Glomerular endothelial cell (primary cell): Measurements from ENCODE around the gene ZMYND8. TPM values are rescaled to one million over a fixed set of nuclear protein-coding genes. Genes with fewer than 3 reads are reported as not detected.
"Not testable (repeated sequence)": the region's sequence is repeated elsewhere in the genome, so short reads cannot be mapped to it uniquely, and the experiment has no call there.

Experiments used
- DNase-seq: peaks from one replicate; pipeline ENCODE4 v3.0.0-alpha.2; 2011; ENCODE audit warnings: low read depth, low spot score; ENCODE audit errors: extremely low read depth
- total RNA-seq: library from RNA; depleted of rRNA; stranded (reverse); fragments of >200 nt; gene quantifications from 2 replicates; pipeline ENCODE4 v1.2.3, GENCODE V29; 2015

ZMYND8 gene
- total RNA-seq, 1 donor from 2014 or later = 44.0 TPM

- no peak for DNase-seq
These were observed 83.5 kb downstream of the ZMYND8 start for GRCh38 chr20:47272893-47273590.

GRCh38 chr20:47271046-47271615 lies 85.4 kb downstream of the ZMYND8 start:
- no peak for DNase-seq

GRCh38 chr20:47269309-47270165 lies 87.0 kb downstream of the ZMYND8 start:
- DNase-seq = no peak

- no peak for DNase-seq
These were observed 88.9 kb downstream of the ZMYND8 start for GRCh38 chr20:47267621-47268020.

GRCh38 chr20:47266847-47267515 lies 89.5 kb downstream of the ZMYND8 start:
- no peak for DNase-seq

GRCh38 chr20:47265984-47266383 lies 90.5 kb downstream of the ZMYND8 start:
- no peak for DNase-seq

DNA sequence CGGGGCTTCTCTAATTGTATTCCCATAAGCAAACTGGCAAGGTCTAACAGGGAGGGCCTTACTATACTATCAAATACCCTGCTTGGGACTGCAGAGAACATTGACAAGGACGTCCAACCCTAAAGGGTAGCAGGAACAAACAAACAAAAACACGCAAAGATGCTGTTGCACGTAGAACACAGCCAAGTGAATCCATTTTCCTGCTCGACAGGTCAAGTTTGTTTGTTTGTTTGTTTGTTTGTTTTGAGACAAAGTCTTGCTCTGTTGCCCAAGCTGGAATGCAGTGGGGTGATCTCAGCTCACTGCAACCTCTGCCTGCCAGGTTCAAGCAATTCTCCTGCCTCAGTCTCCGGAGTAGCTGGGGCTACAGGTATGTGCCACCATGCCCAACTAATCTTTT lies 91.3 kb downstream of the ZMYND8 start:
- no peak for DNase-seq

DNA sequence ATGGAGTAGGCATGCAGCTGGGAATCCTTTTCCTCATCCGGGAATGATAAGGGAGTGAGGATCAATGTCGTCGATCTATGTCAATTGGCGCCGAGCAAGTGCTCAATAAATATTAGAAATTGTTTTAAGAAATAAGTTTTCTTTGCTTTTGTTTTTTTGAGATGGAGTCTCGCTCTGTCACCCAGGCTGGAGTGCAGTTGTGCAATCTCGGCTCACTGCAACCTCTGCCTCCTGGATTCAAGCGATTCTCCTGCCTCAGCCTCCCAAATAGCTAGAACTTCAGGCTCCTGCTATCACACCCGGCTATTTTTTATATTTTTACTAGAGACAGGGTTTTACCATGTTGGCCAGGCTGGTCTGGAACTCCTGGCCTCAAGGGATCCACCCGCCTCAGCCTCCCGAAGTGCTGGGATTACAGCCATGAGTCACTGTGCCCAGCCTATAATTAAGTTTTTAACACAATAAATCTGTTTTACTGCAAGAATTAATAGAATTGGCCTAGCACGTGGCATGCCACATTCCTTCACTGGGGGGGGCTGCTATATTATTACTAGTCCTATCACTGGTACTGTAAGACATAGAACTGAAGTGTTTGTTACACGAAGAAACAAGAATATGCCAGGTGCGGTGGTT lies 92.2 kb downstream of the ZMYND8 start:
- DNase-seq = not testable (repeated sequence)

DNA sequence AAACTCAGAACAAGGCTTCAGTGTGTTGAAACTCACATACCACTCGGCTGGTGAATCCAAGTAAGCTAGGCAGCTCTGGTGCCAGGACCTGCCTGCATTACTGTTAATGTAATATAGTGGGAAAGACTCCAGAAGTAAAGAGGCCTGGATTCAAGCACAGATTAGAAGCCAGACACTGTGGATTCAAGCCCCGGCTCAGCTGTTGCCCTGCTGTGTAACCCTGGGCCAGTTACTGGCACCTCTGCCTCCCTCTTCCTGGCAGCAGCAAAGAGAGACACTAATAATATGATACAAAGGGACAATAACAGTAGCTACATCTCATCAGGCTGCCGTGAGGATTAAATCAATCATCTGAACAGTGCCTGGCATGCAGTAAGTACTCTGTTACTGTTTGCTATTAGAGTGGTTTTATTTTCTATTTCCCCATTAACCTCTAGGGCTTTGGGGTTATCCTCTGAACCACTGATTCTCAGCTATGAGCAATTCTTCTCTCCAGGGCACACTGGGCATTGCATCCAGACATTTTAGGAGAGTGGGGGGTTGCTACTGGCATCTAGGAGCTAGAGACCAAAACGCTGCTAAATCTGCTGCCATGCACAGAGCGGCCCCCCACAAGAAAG lies 92.9 kb downstream of the ZMYND8 start:
- no peak for DNase-seq

DNA sequence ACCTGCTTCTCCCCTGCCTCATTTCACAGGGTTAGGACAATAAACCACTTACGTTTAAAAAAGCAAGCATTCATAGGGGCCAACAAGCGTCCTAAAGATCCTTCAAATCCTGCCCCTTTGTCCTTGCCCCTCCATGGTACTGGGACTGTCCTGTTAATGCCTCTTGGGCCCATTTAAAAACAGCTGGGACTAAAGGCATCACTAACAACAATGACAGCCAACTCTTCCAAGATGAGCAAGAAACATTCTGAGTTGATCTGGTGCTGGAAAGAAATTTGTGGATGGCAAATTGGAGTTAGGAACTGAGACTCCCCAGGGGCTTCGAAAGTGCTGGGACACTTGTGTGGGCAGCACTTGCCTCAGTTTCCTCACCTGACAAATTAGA lies 93.4 kb downstream of the ZMYND8 start:
- DNase-seq = no peak

GRCh38 chr20:47262365-47263013 lies 94.0 kb downstream of the ZMYND8 start:
- DNase-seq = no peak

- DNase-seq = no peak
These were observed 94.5 kb downstream of the ZMYND8 start for GRCh38 chr20:47262008-47262364.

- DNase-seq = not testable (repeated sequence)
These were observed 95.2 kb downstream of the ZMYND8 start for GRCh38 chr20:47261161-47261774.

GRCh38 chr20:47260540-47261126 lies 95.9 kb downstream of the ZMYND8 start:
- DNase-seq = not testable (repeated sequence)

DNA sequence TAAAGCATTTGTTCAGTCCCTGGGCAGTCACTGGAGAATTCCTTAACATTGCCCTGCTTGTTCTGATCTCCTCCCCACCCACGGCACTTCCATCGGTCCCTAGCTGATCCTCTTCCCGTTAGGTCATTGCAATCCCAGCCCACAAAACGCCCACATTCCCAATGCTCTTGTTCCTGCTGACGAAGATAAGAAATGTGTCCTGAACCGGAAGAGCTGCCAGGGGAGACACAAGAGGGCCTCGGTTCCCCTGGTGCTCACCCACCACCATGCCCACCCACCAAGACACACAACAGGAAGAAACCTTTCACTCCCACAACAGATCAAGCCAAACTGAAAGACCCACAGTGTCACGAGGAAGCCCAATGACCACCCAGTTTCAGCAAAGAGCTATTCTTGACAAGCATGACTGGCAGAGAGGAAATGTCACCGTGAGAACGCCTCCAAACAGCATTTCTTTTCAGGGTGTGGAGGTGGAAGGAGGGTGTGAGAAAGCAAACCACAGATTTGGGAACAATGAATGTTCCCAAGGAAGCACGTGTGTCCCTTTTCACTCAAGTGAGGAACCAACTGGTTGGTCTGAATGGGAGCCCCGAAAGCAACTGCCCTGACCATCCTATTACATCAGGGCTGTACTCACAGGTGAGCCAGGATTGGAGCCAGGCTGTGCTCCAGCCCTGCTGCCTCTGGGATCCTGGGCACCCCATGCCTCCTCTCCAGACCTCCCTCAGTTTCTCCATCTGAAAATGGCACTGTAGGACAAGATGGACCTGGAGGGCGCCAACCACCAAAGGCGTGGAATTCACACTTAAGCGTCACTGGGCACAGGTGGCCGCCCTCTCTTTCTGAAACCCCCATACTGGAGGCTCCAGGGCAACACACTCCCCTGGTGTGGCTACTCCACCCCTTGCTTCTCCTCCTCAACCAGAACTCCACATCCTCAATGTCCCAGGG lies 97.5 kb downstream of the ZMYND8 start:
- no peak for DNase-seq

- no peak for DNase-seq
These were observed 98.7 kb downstream of the ZMYND8 start for GRCh38 chr20:47257771-47258170.

DNA sequence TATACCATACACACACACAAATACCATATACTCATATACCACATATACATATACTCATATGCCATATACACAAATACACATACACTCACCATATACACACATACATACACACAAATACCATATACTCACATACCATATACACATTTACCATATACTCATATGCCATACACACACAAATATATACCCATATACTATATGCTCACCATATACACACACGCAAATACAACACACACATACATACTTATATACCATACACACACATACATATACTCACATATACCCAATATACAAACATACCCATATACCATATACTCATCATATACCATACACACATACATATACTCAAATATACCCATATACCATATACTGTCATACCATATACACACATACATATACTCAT lies 99.2 kb downstream of the ZMYND8 start:
- DNase-seq = no peak

DNA sequence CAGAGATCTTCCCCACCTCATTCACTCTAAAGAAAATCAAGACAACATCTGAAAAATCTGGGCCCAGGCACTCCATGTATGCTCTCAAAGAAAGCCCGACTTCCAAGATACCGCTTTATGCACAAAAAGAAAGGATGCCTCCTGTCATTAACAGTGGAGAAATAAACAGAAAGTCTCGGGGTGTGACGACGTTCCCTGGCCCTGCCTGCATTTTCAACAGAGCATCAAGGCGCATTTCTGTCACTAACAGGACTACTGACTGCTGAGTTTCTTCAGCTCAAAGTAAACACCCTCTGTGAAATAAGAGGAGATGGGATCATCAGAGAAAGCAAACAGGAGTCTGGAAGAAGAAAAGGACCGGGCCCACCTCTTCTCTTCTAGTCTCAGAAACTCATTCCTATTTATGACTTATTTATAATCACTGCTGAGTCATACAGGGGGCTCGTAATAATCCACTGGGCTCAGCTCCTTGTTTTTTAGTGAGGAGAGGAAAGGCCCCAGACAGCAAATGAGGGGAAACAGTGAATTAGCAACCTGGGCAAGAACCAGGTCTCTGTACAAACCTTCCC lies 99.7 kb downstream of the ZMYND8 start:
- DNase-seq = no peak
